Limb (tissue), 2 donors: ENCODE data around the gene PGD.
A peak's percentile ranks its signal among the peaks of the same experiment; 100 is the strongest.

Experiments used
- DNase-seq, 2 donors: peaks; one replicate each; pipeline ENCODE4 v3.0.0-alpha.2; 2016; ENCODE audit errors: extremely low spot score in 2 of 2

The PGD gene

GRCh38 chr1:10398734-10399443, at the start of gene PGD:
Gene PGD (plus strand): TSS chr1:10399064. CDS start chr1:10399118, 54 bp downstream.
- DNase-seq, result peak; percentile 97 to 98

GRCh38 chr1:10353282-10353681, 45.6 kb upstream of the PGD start:
- no peak for DNase-seq

GRCh38 chr1:10353693-10354092, 45.2 kb upstream of the PGD start:
- no peak for DNase-seq

- no peak for DNase-seq
These were observed 38.8 kb upstream of the PGD start for GRCh38 chr1:10360045-10360444.

GRCh38 chr1:10361515-10361914, 37.3 kb upstream of the PGD start:
- DNase-seq, result no peak

GRCh38 chr1:10368194-10368593, 30.7 kb upstream of the PGD start:
- no peak for DNase-seq

GRCh38 chr1:10374442-10374860, 24.4 kb upstream of the PGD start:
- DNase-seq, result no peak

GRCh38 chr1:10377365-10378029, 21.4 kb upstream of the PGD start:
- DNase-seq, result peak; percentile 30 to 62

GRCh38 chr1:10378081-10378841, 20.6 kb upstream of the PGD start:
- DNase-seq, result peak in 1 of 2 donors; percentile 16

GRCh38 chr1:10379101-10379620, 19.7 kb upstream of the PGD start:
- DNase-seq, result no peak

GRCh38 chr1:10379676-10380075, 19.2 kb upstream of the PGD start:
- DNase-seq, result no peak

GRCh38 chr1:10380594-10381275, 18.1 kb upstream of the PGD start:
- peak in 1 of 2 donors; percentile 36 for DNase-seq

- no peak for DNase-seq
These were observed 15.2 kb upstream of the PGD start for GRCh38 chr1:10383630-10384029.

- DNase-seq, result no peak
These were observed 14.6 kb upstream of the PGD start for GRCh38 chr1:10384219-10384618.

- no peak for DNase-seq
These were observed 11.8 kb upstream of the PGD start for GRCh38 chr1:10386761-10387676.

GRCh38 chr1:10387677-10388386, 11.0 kb upstream of the PGD start:
- peak; percentile 48 to 77 for DNase-seq

GRCh38 chr1:10388387-10388715, 10.5 kb upstream of the PGD start:
- no peak for DNase-seq

GRCh38 chr1:10389271-10389973, 9.4 kb upstream of the PGD start:
- DNase-seq, result no peak

GRCh38 chr1:10396870-10397269, 2.0 kb upstream of the PGD start:
- DNase-seq, result no peak
